GM21447 (cell line): ENCODE measurements around the gene RPS6KB2.

Experiments
- ATAC-seq: cut with Tn5 transposase; IDR thresholded peaks from one replicate; pipeline ENCODE4 v1.9.1; 2021; ENCODE audit not compliant: unreplicated experiment

RPS6KB2 gene

DNA sequence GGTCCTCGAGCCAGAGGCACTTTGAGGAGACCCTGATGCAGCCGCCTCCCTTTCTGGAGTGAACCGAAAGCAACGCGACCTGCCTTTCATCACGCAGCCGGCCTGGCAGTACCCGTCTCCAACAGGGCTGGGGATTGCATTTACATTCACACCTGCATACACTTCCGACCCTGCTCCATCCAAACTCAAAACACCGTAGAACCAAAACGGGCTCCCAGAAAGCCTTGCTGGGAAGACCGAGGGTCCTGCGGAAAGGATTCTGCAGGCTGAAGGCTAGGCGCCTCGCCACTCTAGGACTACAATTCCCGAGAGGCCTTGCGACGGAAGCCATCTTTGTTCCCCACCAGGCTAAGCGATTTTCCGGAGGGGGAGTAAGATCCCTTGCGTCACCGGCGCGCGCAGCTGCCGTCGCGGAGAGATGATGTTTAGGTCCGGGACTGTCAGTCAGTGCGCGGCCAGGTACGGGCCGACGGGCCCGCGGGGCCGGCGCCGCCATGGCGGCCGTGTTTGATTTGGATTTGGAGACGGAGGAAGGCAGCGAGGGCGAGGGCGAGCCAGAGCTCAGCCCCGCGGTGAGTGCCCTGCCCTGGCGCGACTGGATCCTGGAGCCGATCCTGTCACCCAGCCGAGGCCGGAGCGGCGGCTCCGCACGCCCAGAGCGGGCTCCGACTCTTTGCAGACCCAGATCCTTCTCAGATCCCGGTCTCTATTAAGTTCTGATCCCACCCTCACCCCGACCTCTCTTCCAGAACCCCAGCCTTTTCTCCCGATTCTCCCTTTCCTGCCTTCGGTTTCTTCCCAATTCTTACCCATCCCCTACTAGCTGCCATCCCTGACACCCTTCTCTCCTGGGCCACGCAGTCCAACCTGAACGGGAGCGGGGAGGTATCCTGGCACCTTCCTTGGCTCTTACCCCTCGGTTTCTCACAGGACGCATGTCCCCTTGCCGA is at the start of gene RPS6KB2:
RPS6KB2 (plus strand) TSS at position 443 of the 950 bp plus-strand sequence; CDS start at position 495, 52 bp downstream.
- ATAC-seq: peak; percentile 76

- no peak for ATAC-seq
Measured at GRCh38 chr11:67378544-67378943, 49.8 kb upstream of the RPS6KB2 start.

- no peak for ATAC-seq
Measured at GRCh38 chr11:67379061-67380058, 48.9 kb upstream of the RPS6KB2 start.

DNA sequence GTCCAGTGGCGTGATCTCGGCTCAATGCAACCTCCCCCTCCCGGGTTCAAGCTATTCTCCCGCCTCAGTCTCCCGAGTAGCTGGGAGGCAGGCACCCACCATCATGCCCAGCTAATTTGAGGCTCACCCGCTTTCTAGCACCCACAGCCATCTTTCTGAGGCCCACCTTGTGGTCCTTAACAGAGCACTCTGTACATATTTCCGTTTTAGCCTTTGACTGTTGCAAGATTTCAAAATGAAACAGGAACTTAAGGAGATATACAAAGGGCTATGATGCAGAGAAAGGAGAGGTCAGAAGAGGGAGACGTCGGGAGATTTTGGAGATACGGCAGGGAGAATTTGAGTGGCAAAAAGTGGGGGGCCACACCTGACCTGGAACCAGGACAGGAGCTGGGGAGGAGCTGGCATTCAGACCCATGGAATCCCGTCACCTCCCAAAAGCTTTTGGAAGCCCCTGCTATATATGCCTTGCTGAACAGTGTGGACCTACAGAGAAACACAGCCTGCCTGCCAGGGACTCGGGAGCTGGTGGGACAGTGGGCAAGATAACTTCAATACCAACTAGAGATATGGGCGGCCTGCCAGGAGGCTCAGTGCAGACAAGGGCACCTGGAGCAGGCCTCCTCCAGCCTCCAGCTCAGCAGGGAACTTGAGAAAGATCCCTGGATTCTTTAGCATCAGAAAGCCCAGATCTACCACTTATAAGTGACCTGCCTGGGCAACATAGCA is 46.9 kb upstream of the RPS6KB2 start:
- peak; percentile 43 for ATAC-seq

- peak; percentile 57 for ATAC-seq
Measured at GRCh38 chr11:67382276-67383136, 45.8 kb upstream of the RPS6KB2 start.

- ATAC-seq: no peak
Measured at GRCh38 chr11:67384851-67385366, 43.4 kb upstream of the RPS6KB2 start.

- no peak for ATAC-seq
Measured at GRCh38 chr11:67387069-67387468, 41.2 kb upstream of the RPS6KB2 start.

DNA sequence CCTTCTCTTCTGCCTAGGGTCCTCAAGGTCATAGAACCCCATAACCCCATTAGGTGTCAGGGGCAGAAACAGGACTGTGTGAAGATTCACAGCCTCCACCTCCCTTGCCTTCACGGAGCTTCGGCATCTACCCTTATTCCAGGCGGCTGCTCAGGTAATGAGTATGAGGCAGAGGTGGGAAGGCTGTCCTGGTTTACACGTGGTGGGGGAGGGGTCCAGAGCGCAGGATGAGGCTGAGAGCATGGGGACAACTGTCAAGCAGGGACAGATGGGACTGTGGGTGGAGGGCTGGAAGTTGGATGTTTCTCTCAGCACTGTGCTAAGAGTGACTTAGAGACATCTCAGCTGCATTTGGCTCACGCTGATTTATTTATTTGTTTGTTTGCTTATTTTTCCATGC is 40.8 kb upstream of the RPS6KB2 start:
- ATAC-seq: no peak

- ATAC-seq: no peak
Measured at GRCh38 chr11:67389477-67389876, 38.8 kb upstream of the RPS6KB2 start.

GRCh38 chr11:67390947-67391303 is 37.4 kb upstream of the RPS6KB2 start:
- no peak for ATAC-seq

- ATAC-seq: peak; percentile 51
Measured at GRCh38 chr11:67391304-67392182, 36.8 kb upstream of the RPS6KB2 start, which contains the start of gene RAD9A. Gene RAD9A, plus strand, starts transcription at chr11:67391986. Its CDS starts 59 bp downstream, at chr11:67392045.

- peak; percentile 14 for ATAC-seq
Measured at GRCh38 chr11:67392183-67392715, 36.0 kb upstream of the RPS6KB2 start.

DNA sequence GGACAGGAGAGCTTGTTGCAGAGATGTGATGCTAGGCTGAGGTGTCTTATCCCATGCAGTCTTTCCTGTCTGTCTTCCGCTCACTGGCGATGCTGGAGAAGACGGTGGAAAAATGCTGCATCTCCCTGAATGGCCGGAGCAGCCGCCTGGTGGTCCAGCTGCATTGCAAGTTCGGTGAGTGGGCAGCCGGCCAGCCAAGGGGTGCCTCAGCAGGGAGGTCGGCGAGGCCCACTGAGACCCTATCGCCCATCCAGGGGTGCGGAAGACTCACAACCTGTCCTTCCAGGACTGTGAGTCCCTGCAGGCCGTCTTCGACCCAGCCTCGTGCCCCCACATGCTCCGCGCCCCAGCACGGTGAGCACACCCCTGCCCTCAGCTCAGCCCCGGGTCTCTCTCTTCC is 34.9 kb upstream of the RPS6KB2 start:
- no peak for ATAC-seq

DNA sequence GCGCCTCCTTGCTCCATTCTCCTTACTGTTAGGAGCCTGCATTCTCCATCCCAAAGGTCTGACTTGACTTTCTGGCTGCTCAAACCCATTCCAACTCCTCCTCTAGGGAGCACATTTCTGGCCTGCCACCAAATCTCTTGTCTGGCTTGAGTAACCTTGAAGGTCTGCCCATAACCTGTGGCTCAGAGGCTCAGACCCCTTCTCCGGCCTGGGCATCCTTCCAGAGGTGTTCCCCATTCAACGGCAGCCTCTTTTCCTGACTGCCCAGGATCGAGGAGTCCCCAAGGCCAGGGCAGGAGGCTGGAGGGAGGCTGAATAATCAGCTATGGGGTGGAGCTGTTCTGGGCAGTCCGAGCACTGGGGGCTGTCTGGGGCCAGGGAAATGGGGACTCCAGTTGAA is 34.3 kb upstream of the RPS6KB2 start:
- no peak for ATAC-seq

DNA sequence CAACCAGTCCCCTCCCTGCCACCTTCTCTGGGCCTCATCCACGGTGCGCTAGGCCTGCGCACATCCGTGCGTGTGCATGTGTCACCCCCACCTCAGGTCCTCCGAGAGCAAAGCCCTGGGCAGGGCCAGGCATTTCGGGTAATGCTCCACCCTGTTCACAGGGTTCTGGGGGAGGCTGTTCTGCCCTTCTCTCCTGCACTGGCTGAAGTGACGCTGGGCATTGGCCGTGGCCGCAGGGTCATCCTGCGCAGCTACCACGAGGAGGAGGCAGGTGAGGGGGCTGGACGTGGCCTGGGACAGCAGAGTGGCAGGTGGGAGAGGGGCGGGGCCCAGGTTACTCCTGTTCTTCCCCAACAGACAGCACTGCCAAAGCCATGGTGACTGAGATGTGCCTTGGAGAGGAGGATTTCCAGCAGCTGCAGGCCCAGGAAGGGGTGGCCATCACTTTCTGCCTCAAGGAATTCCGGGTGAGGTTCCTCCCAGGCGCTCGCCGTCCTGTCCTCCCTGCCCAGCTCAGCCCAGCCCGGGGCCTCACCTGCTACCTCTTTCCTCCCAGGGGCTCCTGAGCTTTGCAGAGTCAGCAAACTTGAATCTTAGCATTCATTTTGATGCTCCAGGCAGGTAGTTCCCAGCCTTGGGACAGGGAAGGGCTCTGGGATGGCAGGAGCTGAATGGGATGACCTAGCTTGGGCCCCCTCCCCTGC is 32.6 kb upstream of the RPS6KB2 start:
- ATAC-seq: no peak

- ATAC-seq: no peak
Measured at GRCh38 chr11:67396259-67396581, 32.1 kb upstream of the RPS6KB2 start.

GRCh38 chr11:67396587-67397389 is 31.5 kb upstream of the RPS6KB2 start:
- no peak for ATAC-seq
